Activated naive CD8-positive, alpha-beta T cell treated with anti-CD3 and anti-CD28 coated beads, Interleukin-2, amount 50 U/mL, for 24 hours (primary cell): ENCODE results near the gene TIMP3.

ENCODE experiments used
- ATAC-seq: fragments of 150-1000 bp; cut with Tn5 transposase; one replicate; pipeline ENCODE4 v1.10.0; 2021
- DNase-seq: peaks from one replicate; pipeline ENCODE4 v3.0.0; 2021
- H3K27ac Mint-ChIP-seq: one replicate; pipeline ENCODE4 v1.8.0; 2021; ENCODE audit warnings: mild to moderate bottlenecking, mixed read lengths
- H3K27me3 Mint-ChIP-seq: one replicate; pipeline ENCODE4 v1.8.0; 2021; ENCODE audit warnings: mixed read lengths
- H3K36me3 Mint-ChIP-seq: one replicate; pipeline ENCODE4 v1.8.0; 2021; ENCODE audit warnings: low read depth, mixed read lengths
- H3K4me1 Mint-ChIP-seq: one replicate; pipeline ENCODE4 v1.8.0; 2021; ENCODE audit warnings: mixed read lengths
- H3K4me3 Mint-ChIP-seq: one replicate; pipeline ENCODE4 v1.8.0; 2021; ENCODE audit warnings: mild to moderate bottlenecking, moderate library complexity, mixed read lengths
- H3K9me3 Mint-ChIP-seq: one replicate; pipeline ENCODE4 v1.8.0; 2021; ENCODE audit warnings: mixed read lengths

The TIMP3 gene

DNA sequence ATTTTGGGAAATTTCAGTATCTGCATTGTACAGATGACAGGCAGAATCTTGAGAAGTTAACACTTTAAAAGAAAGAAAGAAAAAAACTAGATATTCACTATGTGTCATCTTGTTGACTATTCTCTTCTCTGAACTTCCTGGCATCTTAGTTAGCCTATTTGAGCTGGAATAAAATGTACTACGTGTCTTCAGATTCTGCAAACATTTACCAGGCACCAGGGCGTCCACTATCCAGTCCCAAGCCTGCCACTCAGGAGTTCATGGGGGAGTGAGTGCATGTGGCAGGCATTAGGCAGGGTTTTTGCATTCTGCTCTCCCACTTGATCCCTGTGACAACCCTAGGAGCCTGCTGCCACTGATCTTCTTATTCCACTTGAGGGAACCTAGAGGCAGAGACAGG is 25.0 kb downstream of the TIMP3 start:
- peaks cover 3% of the 10 kb centered on the region for H3K4me1 Mint-ChIP-seq
- no peaks in the 10 kb centered on the region for H3K36me3 Mint-ChIP-seq
- no peaks in the 10 kb centered on the region for H3K27me3 Mint-ChIP-seq
- no peak for ATAC-seq
- no peak overlapping the region for H3K4me3 Mint-ChIP-seq
- DNase-seq = no peak
- no peak overlapping the region for H3K27ac Mint-ChIP-seq
- no peaks in the 10 kb centered on the region for H3K9me3 Mint-ChIP-seq

- H3K4me1 Mint-ChIP-seq = peaks cover 8% of the 10 kb centered on the region
- H3K27ac Mint-ChIP-seq = no peak overlapping the region
- H3K27me3 Mint-ChIP-seq = no peaks in the 10 kb centered on the region
- no peaks in the 10 kb centered on the region for H3K9me3 Mint-ChIP-seq
- DNase-seq (no peak), ATAC-seq (no peak)
- H3K36me3 Mint-ChIP-seq = no peaks in the 10 kb centered on the region
- no peak overlapping the region for H3K4me3 Mint-ChIP-seq
Measured at GRCh38 chr22:32827049-32827602, 25.6 kb downstream of the TIMP3 start.

DNA sequence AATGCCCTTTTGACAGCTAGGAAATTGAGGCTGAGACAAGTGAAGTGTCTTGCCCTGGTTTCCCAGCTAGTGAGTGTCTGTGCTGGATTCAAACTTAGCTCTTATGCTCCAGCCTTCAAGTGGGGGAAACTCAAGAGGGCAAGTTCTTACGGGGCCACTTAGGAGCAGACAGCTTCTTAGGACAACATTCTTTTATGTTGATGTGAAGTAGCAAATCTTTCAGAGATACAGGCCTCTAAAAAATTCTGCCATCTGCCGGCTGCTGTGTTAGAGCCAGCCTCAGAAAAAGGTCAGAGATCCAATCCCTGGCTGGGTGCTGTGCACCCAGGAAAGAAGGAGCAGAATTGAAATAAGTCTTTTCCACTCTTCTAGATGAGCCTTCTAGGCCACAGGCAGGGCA is 26.6 kb downstream of the TIMP3 start:
- DNase-seq (no peak), ATAC-seq (no peak)
- Mint-ChIP-seq H3K9me3 (no peaks in the 10 kb centered on the region), H3K4me3 (no peak overlapping the region), H3K36me3 (no peaks in the 10 kb centered on the region), H3K27ac (no peak overlapping the region), H3K27me3 (no peaks in the 10 kb centered on the region), H3K4me1 (peaks cover 9% of the 10 kb centered on the region)

DNA sequence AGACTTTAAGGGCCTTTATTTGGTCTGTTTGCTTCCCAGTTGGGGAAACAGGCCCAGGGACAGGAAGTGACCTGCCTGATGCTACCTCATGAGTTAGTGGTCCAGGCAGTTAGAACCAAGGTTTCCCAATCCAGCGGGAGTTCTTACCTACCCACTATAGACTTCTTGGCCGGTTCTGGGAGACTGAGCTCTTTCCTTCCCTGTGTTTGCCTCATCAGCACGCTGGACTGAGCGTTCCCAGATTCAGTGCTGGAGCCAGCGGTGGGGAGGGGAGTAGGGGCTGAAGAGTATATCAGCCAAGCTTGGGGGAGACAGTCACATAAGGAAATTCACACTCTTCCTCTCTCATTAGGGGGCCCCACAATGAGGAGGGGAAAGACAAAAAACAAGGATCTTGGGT is 27.1 kb downstream of the TIMP3 start:
- H3K4me1 Mint-ChIP-seq = peaks cover 9% of the 10 kb centered on the region
- no peaks in the 10 kb centered on the region for H3K27me3 Mint-ChIP-seq
- no peak overlapping the region for H3K27ac Mint-ChIP-seq
- DNase-seq (no peak), ATAC-seq (no peak)
- H3K36me3 Mint-ChIP-seq = no peaks in the 10 kb centered on the region
- H3K4me3 Mint-ChIP-seq = no peak overlapping the region
- H3K9me3 Mint-ChIP-seq = no peaks in the 10 kb centered on the region

DNA sequence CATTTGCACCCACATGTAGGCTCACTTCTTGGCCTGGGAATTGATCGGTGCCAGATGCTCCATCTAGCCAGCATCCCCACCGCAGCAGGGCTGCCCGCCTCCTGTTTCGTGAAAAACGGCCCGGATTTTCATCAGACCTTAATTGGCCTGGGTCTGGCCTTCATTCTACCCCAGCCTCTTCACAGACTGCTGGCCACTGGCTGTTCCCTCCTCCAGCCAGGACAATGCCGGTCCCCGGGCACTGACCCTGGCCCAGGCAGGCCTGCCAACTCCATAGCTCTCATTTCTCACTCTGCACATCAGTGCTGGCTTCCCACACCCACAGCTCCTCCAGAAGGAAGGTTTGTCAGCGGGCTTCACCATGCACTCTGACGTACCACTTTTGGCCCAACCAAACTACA is 27.9 kb downstream of the TIMP3 start:
- Mint-ChIP-seq H3K27me3 (no peaks in the 10 kb centered on the region), H3K27ac (no peak overlapping the region), H3K4me3 (no peak overlapping the region)

DNA sequence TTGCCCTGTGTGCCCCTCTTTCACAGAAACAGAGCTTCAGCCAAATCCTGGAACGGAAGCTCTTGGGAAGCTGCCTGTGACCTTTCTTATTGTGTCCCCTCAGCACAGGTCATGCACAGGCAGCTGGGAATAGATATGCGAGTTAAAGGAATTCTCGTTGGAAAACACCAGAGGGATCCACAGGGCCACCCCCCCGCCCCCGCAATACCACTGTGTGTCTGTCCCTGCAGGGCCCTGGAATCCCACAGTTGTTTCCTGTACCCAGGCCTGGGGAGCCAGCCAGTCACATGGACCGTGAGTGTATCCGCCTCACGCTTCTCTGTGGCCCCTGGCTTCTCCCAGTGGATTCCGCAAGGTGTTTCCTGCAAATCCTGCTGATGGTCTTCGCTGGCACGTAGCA is 29.0 kb downstream of the TIMP3 start:
- ATAC-seq (no peak), DNase-seq (no peak)
- Mint-ChIP-seq H3K27ac (no peak overlapping the region), H3K36me3 (no peaks in the 10 kb centered on the region), H3K4me1 (peaks cover 9% of the 10 kb centered on the region), H3K9me3 (no peaks in the 10 kb centered on the region), H3K4me3 (no peak overlapping the region), H3K27me3 (no peaks in the 10 kb centered on the region)

More for the DNA sequence above, 27.9 kb downstream of the TIMP3 start:
- ATAC-seq = no peak
- no peaks in the 10 kb centered on the region for H3K36me3 Mint-ChIP-seq
- DNase-seq = no peak
- H3K9me3 Mint-ChIP-seq = no peaks in the 10 kb centered on the region
- H3K4me1 Mint-ChIP-seq = peaks cover 9% of the 10 kb centered on the region

DNA sequence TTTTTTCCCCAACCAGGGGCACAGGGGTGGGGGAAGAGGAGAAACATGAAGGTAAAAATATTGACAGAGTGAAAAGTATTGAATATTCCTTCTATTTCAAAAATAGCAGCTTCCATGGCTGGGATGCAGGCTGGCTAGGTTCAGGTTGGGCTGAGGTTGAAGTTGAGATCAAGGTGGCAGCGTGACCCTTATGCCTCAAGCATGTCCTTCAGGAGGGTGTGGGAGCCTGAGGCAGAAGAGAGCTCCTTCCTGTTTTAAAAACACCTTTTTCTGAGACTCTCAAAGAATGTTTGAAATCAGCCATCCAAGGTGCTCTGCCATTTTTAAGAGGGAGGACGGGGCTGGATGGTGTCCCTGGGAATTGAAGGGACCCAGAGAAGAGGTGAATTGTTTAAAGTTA is 29.5 kb downstream of the TIMP3 start:
- ATAC-seq = no peak
- DNase-seq = no peak
- Mint-ChIP-seq H3K9me3 (no peaks in the 10 kb centered on the region), H3K4me3 (no peak overlapping the region), H3K27me3 (no peaks in the 10 kb centered on the region), H3K4me1 (peaks cover 9% of the 10 kb centered on the region), H3K36me3 (no peaks in the 10 kb centered on the region), H3K27ac (no peak overlapping the region)

DNA sequence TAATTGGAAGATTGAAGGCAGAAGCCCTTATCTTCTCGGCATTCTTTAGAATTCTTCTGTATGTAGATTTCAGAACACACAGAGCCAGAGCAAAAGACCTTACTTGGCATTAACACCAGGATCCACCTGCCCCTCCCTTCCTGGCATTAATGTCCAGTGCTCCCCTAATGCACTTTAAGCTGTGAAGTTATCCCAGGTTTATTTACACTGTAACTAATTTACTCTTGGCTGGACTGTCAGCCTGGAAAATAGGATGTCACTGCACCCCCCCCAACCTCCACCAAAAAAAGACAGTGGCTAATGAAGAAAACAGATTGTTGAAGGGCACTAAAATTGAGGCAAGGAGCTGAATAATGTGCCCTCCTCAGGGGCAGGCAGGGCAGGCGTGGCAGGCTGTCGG is 30.1 kb downstream of the TIMP3 start:
- no peak for ATAC-seq
- DNase-seq = no peak
- Mint-ChIP-seq H3K27me3 (no peaks in the 10 kb centered on the region), H3K36me3 (no peaks in the 10 kb centered on the region), H3K27ac (no peak overlapping the region), H3K4me3 (no peak overlapping the region), H3K9me3 (no peaks in the 10 kb centered on the region), H3K4me1 (peaks cover 9% of the 10 kb centered on the region)

DNA sequence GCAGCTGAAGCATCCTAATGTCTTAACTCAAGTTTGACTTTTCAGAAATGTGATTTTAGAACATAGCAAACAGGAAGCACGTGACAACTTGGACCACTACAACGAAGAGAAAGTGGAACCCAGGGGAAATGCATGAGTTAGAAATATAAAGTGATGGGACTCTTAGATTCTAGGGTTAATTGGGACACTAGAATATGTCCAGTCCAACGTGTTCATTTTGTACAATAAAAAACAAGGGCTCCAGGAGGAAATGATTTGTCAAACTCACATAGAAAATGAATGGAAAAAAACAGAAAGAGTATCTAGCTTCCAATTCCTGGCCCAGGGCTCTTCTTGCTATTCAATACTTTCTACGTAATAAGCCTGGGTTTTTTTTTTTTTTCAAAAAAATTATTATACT is 30.7 kb downstream of the TIMP3 start:
- Mint-ChIP-seq H3K9me3 (no peaks in the 10 kb centered on the region), H3K27ac (no peak overlapping the region), H3K36me3 (no peaks in the 10 kb centered on the region), H3K4me3 (no peak overlapping the region), H3K4me1 (peaks cover 9% of the 10 kb centered on the region), H3K27me3 (no peaks in the 10 kb centered on the region)
- DNase-seq (no peak), ATAC-seq (no peak)

DNA sequence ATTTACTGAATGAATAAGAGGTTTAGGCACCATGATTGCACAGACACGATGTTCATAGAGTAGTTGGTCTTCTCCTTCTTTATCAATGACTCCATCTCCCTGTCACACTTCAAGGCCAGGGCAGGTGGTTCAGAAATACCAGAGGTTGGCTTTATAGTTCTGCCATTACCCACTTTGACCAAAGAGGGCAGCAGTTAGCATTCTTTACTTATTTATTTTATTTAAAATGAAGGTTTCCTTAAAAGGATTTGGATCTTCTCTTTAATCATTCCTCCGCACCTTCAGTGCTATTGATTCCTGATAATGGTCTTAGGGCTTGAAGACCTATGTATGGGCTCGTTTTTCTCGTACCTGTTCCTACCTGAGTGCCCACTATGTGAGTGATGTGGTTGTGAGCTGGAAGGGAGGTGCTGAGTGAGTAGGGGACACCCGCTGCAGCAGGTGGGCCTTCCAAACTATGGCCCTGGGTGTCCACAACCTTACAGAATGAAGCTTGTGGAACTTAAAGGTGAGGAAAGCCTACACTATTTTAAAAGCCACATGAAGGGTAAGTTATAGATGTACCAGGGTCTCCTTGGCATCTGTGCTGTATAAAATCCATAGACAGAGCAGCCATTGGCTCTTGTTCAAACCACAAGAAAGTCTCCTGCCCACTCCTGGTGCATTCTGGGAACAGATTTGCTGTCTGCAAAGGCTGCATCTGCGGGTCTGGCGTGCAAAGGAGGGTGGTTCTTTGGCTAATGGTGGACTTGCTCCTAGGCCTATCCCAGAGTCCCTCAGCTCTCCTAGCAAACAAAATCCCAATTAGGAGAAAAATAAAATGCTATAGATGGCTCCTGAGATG is 35.0 kb downstream of the TIMP3 start:
- Mint-ChIP-seq H3K9me3 (no peaks in the 10 kb centered on the region), H3K4me1 (peaks cover 7% of the 10 kb centered on the region), H3K36me3 (no peaks in the 10 kb centered on the region), H3K27ac (no peak overlapping the region), H3K27me3 (peaks cover 5% of the 10 kb centered on the region), H3K4me3 (no peak overlapping the region)
- no peak for DNase-seq
- ATAC-seq = no peak

- peaks cover 5% of the 10 kb centered on the region for H3K27me3 Mint-ChIP-seq
- no peak overlapping the region for H3K27ac Mint-ChIP-seq
- no peak for DNase-seq
- H3K9me3 Mint-ChIP-seq = no peaks in the 10 kb centered on the region
- ATAC-seq = no peak
- no peaks in the 10 kb centered on the region for H3K36me3 Mint-ChIP-seq
- H3K4me1 Mint-ChIP-seq = peaks cover under 1% of the 10 kb centered on the region
- H3K4me3 Mint-ChIP-seq = no peak overlapping the region
Measured at GRCh38 chr22:32837142-32837541, 35.6 kb downstream of the TIMP3 start.

GRCh38 chr22:32837803-32838202 is 36.3 kb downstream of the TIMP3 start:
- peaks cover 5% of the 10 kb centered on the region for H3K27me3 Mint-ChIP-seq
- DNase-seq = no peak
- no peaks in the 10 kb centered on the region for H3K4me1 Mint-ChIP-seq
- H3K4me3 Mint-ChIP-seq = no peak overlapping the region
- H3K9me3 Mint-ChIP-seq = no peaks in the 10 kb centered on the region
- ATAC-seq = no peak
- no peaks in the 10 kb centered on the region for H3K36me3 Mint-ChIP-seq
- no peak overlapping the region for H3K27ac Mint-ChIP-seq

DNA sequence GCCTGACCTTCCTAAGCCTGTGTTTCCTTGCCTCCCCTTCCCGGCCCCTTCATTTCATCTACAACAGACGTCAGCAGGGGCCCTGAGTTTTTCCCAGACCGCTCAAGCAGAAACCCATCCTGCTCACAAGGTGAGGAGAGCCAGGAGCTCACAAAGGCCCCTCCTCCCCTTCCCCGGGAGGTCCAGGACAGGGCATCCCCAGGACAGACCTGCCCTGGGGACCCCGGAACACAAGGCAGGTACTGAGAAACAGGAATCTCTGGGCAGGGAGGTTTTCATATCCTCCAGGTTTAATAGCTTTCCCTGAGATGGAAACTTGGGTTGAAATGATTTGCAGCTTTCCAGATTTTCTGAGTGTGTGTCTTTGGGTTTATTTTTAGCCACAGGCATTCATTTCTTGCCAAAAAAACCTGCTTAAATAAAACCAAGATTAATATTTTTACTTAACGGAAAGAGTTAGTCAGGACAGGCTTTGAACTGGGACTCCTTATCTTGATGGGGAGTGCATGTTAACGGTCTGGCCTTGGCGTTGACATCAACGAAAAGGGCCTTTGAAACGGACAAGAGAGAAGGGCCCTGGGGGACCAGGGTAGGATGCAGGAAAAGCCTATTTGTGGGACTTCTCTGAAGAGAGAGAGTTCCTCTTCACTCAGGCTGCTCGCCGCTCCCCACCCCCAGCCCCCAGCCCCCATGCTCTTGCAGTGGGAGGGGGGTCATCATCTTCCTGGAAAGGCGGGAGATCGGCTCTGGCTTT is 38.5 kb downstream of the TIMP3 start:
- no peak for ATAC-seq
- Mint-ChIP-seq H3K27ac (no peak overlapping the region), H3K36me3 (no peaks in the 10 kb centered on the region), H3K27me3 (peaks cover 8% of the 10 kb centered on the region), H3K9me3 (no peaks in the 10 kb centered on the region), H3K4me3 (no peak overlapping the region), H3K4me1 (no peaks in the 10 kb centered on the region)
- DNase-seq = no peak

DNA sequence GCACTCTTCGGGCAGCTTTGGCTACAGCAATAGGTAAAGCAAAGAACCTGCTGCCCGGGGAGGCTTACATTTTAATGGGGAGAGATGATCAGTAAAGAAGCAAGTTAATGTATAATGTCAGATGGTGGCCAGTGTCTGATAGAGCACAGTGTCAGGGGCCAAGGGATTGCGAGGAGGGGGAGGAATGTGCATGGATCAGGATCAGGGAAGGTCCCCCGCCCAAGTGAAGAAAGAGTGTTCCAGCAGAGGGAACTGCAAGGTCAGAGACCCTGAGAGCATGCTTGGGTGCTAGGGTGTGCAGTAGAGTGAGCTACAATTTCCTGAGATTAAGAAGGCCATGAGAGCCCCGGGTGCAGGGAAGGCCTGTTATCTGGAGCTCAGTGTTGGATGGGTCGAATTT is 39.7 kb downstream of the TIMP3 start:
- Mint-ChIP-seq H3K27ac (no peak overlapping the region), H3K36me3 (no peaks in the 10 kb centered on the region), H3K9me3 (no peaks in the 10 kb centered on the region), H3K4me3 (no peak overlapping the region), H3K27me3 (peaks cover 8% of the 10 kb centered on the region), H3K4me1 (no peaks in the 10 kb centered on the region)
- DNase-seq (no peak), ATAC-seq (no peak)

GRCh38 chr22:32842486-32842885 is 41.0 kb downstream of the TIMP3 start:
- DNase-seq (no peak), ATAC-seq (no peak)
- Mint-ChIP-seq H3K27me3 (peaks cover 8% of the 10 kb centered on the region), H3K4me1 (no peaks in the 10 kb centered on the region), H3K27ac (no peak overlapping the region), H3K4me3 (no peak overlapping the region), H3K9me3 (no peaks in the 10 kb centered on the region), H3K36me3 (no peaks in the 10 kb centered on the region)
